GM18909 (cell line): ENCODE data around the gene SH2D4B.
A peak's percentile ranks its signal among the peaks of the same experiment; 100 is the strongest.

Source experiments
- ATAC-seq: cut with Tn5 transposase; IDR thresholded peaks from one replicate; pipeline ENCODE4 v1.9.1; 2021; ENCODE audit warnings: mild to moderate bottlenecking; ENCODE audit not compliant: unreplicated experiment, poor library complexity

SH2D4B gene

DNA sequence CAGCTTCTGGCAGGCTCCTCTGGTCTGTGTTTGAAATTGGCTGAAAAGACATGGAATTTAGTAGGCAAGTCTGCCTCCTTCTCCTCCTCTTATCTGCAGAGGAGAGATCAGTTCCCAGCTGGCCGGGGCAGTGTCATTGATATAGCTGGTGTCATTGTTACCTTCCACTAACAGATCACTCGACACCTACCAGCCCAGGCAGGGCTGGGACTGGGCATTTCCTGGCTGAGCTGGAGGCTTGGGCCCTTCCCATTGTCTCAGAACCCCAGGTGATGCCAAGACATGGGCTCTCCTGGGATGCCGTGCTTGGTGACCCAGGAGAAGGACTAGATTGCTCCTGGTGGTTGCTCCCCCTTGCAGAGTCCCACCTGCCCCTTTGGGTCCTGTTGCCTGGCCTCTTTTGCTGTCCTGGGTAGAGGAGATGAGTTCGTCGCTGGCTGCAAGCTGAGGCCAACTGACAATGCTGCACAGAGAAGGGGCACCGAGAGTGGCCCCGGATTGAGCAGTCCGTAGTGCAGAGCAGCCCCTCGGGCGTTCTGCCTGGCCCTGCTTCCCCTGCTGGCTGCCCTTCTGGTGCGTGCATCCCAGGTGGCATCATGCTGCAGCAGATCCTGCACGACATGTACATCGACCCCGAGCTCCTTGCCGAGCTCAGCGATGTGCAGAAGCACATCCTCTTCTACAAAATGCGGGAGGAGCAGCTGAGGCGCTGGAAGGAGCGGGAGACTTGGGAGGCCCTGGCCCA, at the start of gene SH2D4B:
SH2D4B (plus strand) TSS at position 167 of the 745 bp plus-strand sequence; CDS start at position 597, 430 bp downstream.
- no peak for ATAC-seq

DNA sequence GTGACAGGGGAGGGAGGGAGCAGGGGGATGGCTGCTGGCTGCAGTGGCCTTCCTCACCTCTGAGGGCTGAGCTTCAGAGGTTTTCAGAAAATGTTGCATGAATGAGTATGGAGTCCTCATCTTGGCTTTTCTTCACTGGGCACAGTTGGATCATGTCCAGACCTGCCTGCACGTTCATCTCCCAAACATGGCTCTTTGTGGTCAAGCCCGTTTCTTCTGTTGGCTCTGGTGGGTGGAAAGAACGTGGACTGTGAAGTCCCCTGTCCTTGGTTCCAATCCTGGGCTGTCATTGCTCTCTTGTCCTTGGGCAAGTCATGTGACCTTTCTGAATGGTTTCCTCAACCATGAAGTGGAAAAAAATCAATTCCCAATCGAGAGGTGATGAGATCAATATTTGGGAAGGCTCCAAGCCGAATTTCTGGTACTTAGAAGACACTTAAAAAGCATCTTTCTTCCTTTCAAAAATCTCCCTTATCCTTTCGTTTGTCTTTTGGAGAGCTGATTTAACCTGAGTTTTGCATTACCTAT, 49.1 kb upstream of the SH2D4B start:
- no peak for ATAC-seq

DNA sequence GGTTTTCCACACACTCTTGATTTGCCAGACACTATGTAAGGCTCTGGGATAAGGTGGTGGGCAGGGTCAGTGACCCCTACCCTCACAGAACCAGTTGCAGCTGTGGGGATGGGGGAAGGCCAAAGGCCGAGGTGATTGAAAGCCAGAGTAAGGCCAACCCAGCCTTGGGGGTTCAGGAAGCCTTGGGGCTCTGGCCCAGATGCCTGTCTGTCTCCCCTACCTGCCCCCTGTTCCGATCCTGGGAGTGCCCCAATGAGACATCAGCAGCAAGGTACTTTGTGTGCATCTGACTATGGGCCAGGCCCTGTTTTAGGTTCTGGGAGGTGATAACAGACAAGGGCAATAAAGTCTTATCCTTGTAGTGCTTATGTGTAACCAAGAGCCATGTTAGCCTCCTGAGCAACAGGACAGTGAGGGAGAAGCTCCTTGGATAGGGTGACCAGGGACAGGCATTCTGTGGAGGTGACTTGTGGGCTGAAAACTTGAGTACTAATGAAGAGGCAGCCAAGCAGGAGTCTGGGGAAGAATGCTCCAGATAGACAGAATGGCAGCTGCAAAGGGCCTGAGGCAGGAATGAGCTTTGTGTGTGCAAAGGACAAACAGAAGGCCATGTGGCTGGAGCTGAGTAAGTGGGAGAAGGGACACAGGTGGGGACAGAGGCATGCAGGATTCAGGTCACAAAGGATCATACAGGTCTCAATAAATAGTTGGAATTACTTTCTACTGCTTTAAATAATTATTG, 48.2 kb upstream of the SH2D4B start:
- no peak for ATAC-seq

DNA sequence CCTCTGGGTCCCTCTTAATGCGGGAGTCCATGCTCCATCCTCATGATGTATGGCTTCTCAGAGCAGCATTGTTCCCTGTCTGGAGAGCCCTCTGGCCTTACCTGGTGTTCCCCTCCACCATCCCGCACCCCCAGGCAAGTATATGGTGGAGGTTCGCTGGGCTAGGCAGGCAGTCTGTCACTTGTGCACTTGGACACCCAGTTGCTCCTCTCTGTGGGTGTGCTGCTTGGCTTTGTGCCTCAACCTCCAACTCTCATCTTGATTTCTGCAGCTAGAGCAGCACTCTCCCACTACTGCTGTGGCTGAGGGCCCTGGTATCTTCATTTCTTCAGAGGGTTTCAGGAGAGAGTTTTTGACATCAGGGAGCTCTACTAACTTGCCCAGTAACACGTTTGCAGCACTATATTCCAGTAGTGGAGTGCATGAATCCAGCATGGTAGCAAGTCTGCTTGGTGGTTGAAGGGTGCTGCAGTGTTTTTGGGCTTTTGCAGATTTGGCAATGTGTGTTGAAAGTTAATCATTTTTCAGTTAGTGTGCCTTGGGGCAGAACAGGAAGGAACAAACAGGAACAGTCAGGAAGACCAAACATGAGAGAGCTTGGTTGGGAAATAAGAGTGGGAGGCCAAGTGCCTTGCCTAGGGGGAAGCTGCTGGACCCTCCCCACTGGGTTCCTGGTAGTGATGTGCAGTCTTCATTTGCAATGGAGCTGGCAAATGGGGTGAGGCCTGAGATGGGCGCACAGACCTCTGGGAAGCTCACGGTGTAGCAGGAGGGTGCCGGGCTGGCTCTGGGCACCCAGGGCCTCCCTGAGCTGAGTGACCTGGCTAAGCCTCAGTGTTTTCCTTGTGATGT, 46.2 kb upstream of the SH2D4B start:
- no peak for ATAC-seq

DNA sequence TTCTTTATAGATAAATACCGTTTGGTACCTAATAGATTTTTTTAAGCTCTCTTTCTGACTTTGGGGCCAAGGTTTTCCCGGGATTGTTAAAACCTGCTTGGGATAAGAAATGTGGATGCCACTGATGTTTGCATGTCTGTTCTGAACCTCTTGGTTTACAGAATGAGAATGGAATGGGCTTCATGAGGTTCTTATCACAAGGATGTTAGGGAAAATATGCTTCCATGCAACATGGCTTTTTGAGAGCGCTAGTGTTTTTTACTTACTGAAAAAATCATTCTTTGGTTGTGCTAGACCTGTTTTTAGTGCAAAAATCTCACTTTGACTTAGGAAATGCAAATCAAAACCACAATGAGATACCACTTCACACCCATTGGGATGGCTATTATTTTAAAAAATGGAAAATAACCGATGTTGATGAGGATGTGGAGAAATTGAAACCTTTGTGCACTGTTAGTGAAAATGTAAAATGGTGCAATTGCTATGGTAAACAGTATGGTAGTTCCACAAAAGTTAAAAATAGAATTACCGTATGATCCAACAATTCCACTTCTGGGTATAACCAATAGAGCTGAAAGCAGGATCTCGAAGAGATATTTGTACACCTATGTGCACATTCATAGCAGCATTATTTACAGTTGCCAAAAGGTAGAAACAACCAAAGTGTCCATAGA, 44.7 kb upstream of the SH2D4B start:
- ATAC-seq, result peak; percentile 28

DNA sequence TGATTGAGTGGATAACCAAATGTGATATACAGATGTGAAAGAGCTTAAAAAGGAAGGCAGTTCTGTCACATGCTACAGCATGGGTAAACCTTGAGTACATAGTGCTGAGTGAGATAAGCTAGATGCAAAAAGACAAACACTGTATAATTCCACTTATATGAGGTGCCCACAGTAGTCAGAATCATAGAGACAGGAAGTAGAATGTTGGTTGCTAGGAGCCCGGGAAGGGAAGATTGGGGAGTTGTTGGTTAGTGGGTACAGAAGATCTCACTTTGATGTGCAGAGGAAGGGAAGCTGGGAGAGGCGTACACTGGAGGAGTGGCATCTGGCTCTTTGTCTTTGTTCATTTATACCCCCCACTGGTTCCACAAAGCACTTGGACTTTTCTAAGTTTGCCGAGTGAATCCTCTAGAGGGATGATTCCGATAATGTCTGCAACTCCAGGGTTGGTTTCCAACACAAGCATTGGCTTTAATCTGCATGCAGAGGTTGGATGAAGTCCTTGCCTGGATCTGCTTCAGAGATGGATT, 44.1 kb upstream of the SH2D4B start:
- peak; percentile 71 for ATAC-seq

DNA sequence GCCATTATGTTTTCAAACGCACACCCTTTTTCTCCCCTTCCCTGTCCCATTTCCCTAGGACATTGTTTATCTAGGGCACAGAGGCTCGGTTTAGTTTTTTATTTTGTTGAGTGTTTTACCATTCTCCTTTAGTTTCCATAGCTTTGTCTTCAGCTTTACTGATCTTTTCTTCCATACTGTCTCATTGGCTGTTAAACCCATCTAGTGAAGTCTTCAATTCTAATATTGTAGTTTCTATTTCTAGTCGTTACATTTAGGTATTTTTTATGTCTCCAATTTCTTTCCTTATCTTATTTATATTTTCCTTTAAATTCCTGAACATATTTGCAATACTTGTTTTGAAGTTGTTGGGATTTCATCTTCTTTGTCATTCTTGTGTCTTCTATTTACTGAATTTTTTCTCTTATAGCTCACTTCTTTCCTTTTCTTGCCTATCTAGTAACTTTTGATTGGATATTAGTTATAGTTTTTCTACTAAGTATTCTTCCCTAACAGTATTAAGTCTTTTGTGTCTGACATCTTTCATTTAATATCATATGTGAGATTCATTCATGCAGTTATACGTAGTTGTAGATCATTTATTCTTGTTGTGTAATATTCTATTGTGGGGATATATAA, 41.0 kb upstream of the SH2D4B start:
- ATAC-seq, result no peak

DNA sequence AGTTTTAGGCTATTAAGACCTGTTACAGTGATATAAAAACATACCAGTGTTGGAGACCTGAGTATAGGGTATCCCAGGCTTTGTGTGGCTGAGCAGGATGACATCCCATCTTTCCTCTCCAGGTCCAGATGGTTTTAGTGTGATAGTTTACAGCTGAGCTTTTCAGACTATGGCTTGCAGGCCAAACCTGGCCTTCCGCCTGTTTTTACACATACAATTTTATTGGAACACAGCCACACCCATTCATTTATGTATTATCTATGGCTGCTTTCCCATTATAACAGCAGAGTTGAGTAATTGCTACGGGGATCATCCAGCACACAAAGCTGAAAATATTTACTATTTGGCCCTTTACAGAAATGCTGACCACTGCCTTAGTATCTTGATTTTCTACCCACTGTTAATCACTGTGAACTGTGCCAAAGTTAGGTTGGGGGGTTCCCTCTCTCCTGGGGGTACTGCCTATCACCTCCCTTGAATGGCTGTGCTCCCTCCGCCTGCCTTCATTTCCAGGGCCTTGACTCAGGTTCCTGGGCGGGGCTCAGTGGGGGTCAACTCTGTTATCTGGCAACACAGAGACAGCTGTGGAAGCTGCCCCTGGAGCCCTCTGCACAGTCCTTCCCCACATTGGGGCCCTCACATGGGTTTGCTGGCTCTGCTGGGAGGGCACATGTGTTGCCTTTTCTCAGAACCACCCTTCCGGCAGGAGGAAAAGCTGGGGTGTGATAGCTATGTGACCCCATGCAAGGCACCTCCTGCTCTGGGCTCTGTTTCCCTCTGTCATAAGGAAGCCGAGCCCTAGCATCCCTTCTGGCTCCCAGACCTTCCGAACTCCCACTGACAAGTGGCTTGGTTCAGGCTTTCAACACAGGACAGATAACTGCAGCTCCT, 40.3 kb upstream of the SH2D4B start:
- ATAC-seq, result no peak

DNA sequence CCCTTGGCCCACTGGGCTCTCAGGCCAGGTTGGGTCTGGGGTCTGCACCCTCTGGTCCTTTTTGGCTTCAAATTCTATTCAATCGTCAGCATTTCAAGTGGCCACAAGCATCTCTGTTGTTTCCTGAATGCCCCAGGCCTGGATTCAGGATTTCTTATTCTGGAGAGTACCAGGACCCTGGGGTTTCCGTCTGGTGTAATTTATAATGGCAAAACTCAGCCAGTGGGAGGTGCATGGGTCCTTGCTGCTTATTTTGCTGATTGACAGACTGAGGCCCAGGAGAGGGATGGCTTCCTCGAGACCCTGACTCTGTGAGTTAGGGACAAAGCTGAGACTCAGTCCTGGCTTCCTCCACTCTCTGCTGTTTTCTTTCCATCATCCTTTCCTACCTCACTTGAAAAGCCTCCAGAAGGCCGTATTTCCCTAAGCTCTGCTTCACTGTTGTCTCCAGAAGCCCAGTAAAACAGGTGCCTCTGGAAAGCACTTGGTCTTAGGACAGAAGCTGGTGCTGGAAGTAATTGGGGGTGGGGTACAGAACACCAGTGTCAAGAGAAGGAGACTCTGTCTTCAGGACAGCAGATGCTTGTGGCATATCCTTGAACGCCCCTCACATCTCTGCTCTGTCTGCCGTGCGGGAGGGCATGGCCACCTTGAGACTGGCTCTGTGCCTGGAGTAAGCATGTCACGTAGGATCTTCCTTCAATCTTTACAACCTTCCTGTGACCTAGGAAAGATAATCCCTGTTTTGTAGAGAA, 39.4 kb upstream of the SH2D4B start:
- ATAC-seq, result no peak

DNA sequence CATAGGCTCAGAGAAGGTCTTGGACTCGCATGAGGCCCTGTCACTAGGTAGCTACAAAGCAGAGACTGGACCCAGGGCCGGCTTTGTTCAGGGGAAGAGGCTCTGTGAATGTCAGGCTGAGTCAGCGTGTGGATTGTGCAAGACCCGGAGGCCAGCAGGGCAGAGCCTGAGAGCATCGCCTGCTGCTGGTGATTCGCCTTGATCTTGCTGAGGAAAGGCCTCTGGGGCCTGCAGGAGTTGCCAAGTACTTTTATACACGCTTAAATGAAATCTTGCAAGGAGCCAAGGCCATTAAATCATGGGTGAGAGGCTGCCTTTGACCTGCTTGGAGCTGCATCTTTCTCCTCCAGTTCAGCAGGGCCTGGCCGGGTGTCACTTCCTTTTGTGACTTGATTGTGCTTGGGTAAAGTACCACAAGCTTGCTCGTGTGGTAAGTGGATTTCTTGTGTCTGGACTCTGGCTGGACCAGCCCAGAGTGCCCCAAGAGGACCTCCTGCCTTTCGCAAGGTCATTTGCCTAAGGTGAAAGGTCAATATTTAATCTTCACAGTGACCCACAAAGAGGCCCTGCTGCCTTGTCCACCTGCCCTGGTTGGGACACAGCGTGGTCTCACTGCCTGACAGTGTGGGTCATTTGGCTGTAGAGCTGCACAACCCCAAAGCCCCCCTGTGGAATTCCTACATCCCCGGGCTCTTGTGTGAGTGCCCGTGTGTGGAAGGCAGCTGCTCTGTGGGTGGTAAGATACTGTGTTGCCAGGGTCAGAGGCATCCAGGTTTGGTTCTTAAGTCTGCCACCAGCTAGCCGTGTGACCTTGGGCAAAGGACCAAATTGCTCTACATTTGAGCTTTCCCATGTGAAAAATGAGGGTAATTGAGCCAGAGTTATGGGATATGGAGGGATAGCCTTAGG, 38.6 kb upstream of the SH2D4B start:
- no peak for ATAC-seq

DNA sequence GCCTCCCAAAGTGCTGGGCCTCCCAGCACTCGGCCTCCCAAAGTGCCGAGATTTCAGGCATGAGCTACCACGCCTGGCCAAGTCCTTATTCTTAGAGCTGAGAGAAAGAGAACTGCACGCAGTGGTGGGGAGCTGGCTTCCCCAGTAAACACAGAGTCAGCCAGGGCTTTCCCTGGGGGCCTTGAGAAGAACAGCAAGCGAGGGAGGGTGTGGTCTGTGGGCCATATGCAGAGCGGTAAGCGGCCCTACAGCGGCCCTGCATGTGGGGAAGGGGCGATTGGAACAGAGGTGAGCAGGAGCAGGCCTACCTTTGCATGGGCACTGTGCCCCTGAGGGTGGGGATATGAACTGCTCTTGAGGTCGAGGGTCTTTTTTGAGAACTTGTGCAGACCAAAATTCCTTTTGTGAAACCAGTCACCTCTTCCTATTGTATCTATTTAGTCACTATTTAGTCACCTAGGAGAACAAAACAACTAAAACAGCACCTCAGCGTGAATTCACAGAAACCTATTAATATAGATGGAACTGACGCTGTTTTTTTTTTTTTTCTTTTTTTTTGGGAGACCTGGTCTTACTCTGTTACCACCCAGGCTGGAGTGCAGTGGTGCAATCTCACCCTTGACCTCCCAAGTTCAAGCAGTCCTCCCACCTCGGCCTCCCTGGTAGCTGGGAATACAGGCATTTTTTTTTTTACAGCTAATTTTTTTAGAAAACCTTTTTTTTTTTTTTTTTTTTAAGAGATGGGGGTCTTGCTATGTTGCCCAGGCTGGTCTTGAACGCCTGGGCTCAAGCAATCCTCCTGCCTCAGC, 36.9 kb upstream of the SH2D4B start:
- peak; percentile 78 for ATAC-seq

DNA sequence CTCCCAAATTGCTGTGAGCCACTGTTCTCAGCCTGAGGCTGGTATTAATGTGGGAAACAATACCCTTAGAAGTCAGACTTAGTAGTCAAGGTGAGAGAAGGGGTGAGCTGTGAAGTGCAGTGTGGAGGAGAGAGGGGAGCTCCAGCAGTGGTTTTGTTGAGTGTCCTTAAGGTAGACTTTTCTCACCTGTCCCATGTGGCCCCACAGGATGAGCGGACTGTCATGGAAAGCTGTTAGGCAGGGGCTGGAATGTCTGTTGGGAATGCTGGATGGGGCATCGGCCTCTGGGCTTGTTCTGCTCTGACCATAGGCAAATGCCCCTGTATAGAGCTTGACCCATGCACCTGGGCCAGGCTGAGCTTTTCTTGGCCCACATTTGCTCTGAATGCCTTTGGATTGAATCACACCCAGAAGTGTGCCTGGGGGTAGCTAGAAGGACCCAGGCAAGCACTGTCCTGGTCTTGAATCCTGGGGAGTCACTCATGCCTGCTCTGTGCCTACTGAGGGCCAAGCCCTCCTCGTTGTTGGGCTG, 36.3 kb upstream of the SH2D4B start:
- ATAC-seq, result no peak

DNA sequence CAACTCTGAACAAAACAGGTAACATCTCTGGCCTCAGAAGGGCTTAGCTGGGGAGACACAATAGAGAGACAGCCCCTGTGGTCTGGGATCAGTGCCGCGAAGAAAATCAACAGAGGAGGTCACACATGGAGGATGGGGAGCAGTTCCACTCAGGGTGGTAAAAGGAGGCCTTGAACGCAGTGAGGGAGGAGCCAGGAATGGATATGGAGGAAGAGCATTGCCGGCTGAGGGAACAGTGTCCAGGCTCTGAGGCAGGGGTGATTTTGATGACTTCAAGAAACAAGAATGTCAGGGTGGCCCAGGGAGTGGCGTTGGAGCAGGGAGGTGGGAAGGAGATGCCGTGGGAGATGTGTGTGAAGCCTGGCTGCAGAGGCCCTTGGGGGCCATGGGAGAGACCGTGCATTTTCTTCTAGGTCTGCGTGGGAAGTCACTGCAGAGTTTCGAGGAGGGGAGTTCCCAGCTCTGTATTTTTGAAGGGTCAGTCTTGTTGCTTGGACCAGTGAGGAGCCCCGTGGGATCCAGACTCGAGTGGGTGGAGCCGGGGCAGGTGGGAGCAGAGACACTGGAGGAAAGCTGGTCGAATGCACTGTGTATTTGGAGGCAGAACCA, 35.7 kb upstream of the SH2D4B start:
- ATAC-seq, result no peak

DNA sequence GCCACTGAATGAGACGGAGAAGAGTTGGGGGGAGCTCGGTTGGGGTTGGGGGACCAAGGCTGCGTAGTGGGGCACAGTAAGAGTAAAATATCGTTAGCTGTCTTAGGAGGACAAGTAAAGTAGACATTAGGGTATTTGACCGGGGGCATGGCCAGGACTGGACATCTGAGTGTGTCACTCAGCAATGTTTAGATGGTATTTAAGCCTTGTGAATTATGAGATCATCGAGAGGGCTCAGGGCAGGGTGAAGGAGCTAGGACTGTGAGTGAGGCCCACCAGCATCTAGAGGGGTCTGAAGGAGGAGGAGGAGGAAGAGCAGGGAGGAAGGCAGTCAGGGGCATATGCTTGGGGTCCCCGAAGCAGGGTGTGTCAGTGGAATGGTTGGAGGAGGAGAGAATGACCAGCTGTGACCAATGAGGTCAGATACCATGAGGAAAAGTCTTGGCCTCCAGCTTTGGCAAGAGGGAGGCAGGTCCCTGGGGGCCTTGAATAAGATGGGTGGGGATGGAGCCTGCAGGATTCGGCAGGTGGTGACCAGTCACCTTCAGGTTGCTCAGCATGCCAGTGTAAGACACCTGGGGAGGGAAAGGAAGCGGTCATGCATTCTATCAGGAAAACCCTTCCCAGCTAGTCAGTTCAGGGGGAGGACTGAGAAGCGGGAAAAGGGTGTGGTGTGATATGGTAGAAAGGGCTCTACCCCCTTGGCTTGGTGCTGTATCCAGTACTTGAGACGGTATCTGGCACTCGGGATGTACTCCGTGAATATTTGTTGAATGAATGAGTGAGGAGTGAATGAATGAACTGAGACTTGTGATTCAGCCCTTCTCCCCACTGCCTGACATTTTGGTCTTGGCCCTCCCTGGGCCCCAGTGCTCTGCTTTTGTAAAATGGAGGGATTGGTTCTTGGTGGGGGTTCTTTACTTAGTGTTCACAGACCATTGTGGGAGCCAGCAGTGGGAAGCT, 34.8 kb upstream of the SH2D4B start:
- no peak for ATAC-seq
